Measurements from ENCODE around the gene TNFRSF12A.

TNFRSF12A gene

DNA sequence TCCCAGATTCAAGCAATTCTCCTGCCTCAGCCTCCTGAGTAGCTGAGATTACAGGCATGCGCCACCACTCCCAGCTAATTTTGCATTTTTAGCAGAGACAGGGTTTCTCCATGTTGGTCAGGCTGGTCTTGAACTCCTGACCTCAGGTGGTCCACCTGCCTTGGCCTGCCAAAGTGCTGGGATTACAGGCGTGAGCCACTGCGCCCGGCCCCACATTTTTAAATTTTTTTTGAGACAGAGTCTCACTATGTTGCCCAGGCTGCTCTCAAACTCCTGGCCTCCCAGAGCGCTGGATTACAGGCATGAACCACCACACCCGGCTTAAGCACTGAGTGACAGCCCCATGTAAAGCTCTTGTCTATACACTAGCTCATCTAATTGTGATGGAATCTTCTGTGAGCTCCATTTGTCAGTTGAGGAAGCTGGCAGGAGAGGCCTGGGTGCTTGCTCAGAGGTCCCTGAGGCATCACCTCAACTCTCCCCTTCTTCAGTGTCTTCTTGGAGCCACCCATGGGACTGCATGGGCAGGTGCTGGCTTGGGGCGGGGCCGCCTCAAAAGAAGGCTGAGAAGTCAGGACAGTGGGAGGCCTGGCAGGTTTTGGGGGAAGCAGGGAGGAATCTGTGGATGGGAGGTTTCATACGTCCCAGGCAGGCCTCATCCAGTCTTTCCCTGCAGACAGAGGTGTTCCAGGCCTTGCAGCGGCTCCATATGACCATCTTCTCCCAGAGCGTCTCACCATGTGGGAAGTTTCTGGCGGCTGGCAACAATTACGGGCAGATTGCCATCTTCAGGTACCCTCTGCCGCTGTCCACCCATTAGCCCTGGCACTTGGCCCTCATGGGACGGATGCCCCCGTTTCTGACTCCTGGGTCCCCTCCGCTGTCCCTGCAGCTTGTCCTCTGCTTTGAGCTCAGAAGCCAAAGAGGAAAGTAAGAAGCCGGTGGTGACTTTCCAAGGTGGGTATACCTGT is 5.1 kb downstream of the TNFRSF12A start:
- in situ Hi-C loops (cut with MboI; ENCODE audit: low sequenced_read_pairs): no loop called here

DNA sequence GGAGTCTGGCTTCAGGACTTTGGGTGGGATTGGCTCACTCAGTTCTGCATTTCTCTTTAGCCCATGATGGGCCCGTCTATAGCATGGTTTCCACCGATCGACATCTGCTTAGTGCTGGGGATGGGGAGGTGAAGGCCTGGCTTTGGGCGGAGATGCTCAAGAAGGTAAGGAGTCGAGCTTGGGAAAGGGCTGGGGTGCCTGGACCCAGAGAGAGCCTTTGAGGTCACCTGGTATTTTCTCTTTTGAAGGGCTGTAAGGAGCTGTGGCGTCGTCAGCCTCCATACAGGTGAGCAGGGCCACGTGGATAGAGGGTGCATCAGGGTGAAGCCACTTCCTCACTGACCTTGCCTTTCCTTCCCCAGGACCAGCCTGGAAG is 5.8 kb downstream of the TNFRSF12A start:
- in situ Hi-C loops (cut with MboI; ENCODE audit: low sequenced_read_pairs): no loop called here

DNA sequence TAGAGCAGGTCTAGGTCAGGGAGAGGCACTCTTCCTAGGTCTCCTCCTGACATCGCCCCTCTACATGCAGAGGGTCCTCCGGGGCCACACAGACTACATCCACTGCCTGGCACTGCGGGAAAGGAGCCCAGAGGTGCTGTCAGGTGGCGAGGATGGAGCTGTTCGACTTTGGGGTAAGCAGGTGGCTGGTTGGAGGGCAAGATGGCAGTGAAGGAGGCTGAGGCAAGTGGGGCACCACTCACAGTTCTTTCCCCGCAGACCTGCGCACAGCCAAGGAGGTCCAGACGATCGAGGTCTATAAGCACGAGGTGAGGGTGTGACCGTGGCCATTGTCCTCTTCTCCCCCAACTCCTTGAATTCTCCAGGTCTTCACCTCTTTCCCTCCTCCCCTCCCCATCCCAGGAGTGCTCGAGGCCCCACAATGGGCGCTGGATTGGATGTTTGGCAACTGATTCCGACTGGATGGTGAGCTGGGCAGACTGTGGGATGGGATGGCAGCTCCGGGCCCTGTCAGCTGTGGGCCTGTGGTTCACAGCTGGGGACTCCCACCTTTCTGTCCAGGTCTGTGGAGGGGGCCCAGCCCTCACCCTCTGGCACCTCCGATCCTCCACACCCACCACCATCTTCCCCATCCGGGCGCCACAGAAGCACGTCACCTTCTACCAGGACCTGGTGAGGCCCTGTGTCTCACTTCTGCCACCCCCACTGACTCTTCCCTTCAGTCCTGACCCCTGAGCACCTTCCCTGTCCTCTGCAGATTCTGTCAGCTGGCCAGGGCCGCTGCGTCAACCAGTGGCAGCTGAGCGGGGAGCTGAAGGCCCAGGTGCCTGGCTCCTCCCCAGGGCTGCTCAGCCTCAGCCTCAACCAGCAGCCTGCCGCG is 6.7 kb downstream of the TNFRSF12A start:
- in situ Hi-C loops (cut with MboI; ENCODE audit: low sequenced_read_pairs): no loop called here

DNA sequence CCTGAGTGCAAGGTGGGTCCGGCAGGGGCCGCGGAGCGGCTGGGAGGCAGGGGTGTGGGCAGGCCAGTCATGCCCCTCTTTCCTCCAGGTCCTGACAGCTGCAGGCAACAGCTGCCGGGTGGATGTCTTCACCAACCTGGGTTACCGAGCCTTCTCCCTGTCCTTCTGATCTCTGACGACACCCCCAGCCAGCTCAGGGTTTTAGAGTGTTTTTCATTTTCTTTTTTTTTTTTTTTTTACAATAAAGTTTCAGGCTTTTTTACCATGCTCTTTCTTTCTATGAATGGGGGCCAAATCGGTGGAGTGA is 7.3 kb downstream of the TNFRSF12A start:
- in situ Hi-C loops (cut with MboI; ENCODE audit: low sequenced_read_pairs): no loop called here

DNA sequence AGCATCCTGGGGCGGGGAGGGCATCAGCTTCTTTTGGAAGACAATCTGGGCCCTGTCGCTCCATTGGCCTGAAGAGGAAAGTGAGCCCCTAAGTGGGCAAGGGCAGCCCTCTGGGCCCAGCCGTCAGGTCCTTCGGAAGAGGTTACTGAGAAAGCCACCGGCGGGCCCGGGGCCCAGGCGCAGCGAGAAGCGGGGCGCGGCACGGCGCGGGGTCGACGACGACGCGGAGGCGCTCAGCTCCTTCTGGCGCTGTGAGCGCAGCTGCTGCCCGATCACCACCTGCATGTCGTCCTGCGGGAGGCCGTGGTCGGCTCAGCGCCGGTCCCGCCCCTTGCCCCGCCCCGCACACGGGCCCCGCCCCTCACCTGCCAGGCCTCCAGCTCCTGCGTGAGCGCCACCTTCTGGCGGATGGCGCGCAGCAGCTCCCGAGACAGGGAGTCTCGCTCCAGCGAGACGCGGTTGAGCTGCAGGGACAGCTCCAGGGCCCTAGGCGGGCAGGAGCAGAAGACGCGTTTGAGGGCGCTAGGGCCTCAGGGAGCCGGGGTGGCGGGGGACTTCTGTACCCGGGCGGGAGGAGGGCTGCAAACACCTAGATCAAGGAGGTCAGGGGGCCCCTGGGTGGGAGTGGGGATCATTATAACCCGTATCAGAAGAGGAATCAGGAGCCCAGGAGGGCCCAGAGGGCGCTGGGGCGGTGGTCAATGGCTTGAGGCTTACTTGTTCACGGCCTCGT is 8.0 kb downstream of the TNFRSF12A start:
- in situ Hi-C loops (cut with MboI; ENCODE audit: low sequenced_read_pairs): no loop called here

DNA sequence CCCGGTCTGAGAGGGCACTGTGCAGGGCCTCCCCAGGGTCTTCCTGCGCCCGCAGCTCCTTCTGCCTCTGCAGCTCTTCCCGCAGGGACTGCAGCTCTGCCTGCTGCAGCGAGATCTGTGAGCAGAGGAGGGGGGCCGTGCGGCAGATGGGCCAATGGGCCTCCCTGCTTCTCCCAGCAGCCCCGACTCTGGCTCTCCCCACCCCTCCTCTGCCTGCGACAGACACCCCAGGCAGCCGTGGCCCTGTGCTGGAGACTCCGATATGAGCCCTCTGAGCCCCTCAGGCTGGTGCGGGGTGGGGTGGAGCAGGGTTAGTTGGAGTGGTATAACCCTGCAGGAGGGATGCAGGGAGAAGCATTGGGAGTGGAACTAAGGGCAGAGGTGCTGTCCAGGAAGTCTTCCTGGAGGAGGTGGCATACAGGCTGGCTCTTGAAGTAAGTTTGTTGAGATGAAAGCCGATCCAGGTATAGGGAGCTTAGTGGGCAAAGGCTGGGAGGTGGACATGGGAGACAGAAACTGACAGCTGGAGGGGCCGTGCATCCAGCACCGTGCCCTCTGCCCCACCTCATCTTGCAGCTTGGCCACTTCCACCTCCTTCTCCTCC is 8.7 kb downstream of the TNFRSF12A start:
- in situ Hi-C loops (cut with MboI; ENCODE audit: low sequenced_read_pairs): no loop called here

DNA sequence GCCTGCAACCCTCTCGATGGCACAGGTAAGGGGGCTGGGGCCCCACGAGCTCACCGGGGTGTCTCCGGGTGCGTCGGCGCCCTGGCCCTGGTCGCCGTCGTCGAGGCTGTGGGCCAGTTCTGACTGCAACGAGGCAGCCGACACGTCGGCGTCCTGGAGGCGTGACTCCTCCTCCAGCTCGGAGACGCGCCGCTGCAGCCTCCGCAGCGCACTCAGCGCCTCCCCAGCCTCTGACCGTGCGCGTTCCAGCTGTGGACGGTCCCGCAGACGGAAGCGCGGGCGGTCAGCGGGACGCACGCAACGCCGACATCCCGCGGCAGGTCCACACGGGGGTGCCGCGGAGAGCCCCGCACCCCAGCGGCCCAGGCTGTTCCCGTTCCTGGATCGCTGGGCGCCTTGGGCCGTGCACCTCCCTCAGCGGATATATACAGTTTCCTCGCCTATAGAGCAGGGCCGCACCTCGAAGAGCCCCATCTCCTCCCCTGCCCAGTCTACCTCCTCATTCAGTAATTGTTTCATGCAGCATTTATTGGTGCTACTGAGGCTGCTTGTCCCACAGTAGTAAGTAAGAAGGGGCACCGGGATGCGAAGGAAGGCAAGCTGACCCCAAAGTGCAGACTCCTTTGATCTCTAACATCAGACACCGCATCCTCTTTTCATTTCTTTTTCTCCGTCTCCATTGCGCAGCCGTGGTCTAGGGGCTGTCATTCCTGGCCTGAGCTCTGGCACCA is 9.5 kb downstream of the TNFRSF12A start:
- in situ Hi-C loops (cut with MboI; ENCODE audit: low sequenced_read_pairs): no loop called here

DNA sequence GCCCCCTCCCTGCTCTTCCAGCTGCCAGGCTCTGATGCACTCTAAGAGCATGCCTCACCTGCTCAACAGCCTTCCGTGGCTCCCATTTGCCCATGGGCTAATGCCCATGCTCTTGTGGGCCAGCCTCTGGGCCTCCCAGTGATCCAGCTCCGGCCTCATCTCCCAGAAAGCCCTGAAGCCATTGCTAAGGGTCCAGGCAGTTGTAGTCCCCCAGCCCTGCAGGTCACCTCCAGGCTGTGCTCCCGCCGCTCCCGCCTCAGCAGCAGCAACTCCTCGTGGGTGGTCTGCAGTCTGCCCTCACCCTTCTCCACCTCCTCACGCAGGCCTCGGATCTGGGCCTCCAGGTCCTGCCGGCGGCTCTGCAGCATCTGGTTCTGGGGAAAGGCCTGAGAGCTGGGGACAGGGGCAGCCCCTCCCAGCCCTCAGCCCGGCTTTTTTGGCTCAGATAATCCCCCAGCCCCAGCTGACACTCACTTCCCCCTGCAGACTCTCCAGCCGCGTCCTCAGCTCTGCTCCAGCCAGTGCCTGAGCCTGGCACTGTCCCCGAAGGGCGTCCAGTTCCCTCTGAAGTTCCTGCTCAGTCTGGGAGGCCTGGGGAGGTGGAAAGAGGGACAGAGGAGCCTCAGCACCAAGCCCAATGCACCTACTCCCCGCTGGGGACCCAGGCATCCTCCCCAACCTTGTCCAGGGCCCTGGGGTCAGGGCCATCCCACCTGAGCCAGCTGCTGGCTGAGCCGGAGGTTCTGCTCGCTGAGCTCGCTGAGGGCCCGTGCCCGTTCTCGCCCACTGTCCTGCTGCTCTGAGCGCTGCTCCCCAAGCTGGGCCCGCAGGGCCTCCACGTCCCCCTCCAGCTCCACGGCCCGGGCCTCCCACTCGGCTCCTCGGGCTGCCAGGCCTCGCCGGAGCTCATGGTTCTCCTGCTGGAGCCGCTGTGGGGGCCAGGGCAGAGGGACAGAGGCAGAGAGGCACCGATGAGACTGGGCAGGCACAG is 10.3 kb downstream of the TNFRSF12A start:
- in situ Hi-C loops (cut with MboI; ENCODE audit: low sequenced_read_pairs): no loop called here

DNA sequence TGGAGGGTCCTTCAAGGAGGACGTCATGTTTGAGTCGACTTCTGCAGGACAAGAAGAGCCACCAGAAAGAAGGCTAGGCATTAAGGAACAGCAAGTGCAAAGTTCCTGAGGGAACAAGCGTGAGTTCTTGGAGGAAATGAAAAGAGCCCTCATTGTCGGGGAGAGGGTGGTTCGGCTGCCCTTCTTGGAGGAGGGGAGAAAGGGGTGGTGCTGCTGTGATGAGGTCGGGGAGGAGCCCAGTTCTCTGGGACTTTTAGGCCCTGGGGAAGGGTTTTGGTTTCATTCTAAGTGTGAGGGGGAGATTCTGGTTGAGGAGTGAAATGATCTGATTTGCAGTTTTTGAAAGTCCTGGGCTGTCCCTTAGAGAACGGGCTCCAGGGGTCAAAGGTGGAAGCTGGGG is 12.5 kb downstream of the TNFRSF12A start:
- in situ Hi-C loops (cut with MboI; ENCODE audit: low sequenced_read_pairs): no loop called here

DNA sequence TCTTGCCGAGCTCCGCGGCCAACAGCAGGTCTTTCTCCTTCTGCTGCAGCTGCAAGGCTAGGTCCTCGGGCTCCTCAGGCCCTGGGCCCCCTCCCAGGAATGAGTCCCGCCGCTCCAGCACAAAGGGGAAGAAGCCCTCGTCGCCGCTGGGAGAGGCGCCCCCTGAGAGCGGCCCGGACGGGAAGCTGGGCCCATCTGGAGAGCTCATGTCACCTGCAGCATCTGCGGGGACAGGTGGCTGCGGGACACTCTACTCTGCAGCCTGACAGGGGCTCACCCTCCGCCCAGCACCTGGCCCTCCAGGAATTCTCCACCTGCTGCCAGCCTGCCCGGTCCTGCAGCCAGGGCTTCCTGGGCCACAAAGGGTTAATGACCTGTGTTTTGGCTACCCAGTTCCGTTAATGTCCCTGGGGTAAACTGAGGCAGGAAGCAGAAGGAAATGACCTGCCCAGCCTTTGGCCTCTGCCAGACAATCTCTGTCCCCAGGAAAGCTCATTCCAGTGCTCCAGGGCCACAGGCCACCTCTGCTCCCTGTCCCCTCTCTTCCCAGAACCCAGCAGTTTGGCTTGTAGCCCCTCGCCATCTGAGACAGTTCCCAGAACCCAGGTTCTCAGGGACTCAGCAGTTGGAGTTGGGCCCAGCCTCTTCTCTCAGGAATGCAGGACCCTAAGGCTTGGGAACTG is 15.3 kb downstream of the TNFRSF12A start:
- in situ Hi-C loops (cut with MboI; ENCODE audit: low sequenced_read_pairs): no loop called here

DNA sequence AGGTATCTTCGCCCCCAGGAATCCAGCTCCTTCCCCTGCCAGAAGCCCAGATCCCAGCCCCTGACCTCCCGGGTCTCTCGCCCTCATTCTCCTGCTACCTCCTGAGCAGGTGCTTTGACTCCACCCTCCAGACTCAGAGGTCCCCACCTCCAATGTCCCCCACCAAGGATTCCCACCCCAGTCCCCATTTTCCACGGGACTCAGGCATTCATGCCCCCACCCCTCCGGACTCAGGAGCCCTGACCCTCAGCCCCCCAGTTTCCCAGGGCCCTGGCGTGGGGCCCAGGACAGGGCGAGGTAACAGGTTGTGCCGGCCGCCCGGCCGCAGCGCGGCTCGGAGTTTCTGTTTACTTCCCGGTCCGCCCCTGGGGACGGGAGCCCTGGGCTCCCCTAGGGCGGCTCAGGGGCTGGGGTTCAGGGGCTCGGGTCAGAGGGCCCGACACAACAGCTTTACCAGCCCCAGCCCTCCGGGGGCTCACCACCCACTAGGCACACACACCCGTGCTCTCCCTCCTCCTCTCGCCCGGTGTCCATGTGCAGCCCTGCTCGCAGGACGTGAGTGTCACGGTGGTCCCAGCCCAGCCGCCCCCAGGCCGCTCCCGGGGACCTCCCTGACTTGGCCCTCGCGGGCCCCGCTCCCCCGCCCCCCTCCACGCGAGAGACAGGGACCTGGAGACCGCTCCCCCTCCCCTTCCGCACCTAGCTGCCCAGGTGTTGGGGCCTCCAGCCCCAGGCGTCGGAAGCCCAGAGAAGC is 16.0 kb downstream of the TNFRSF12A start:
- in situ Hi-C loops (cut with MboI; ENCODE audit: low sequenced_read_pairs): no loop called here

DNA sequence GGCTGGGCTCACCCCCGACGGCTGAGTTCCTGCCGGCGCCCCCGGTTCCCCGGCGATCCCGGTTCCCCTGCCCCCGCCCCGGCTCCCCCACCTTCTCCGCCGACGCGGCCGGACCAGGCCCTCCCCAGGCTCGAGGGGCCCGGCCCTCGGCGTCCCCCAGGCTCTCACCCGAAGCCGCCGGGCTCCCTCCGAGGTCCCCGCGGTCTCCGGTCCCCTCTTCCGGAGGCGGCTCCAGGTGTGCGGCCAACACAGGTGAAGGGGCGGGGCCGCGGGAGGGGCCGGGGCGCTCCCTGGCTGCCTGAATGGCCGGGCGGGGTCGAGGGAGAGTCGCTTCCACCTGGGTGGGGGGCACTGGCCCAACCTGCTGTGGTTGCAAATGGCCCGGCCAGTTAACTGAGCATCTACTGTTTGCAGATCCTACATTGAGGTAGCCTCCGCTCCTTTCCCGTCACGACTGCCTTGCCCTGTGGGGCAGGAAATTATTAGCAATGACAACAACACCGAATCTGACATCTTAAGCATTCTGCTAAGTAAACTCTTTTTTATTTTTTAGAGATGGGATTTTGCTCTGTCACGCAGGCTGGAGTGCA is 16.7 kb downstream of the TNFRSF12A start, which contains the start of gene BICDL2:
Gene BICDL2, minus strand, starts transcription at position 219 of the 590 bp plus-strand sequence. CDS start 1,448 bp downstream, outside the sequence.
- in situ Hi-C loops (cut with MboI; ENCODE audit: low sequenced_read_pairs): no loop called here

DNA sequence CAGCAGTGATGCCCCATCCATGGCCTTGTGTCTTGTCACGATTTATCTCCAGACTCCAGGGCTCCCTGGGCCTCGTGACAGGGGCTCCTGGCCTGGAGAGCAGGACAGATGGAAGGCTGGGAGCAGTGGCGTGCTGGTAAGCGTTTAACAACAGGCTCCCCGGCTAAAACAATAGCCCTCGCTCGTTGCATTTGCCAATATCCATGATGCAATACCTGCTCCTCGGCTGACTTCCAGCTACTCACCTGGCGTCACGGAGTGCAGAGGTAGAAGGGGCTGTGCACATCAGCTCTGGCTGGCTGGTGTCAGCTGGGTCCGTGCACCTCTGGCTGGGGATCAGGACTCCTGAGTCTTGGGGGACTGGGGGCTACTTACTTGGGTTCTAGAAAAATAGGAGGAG is 18.1 kb downstream of the TNFRSF12A start:
- in situ Hi-C loops (cut with MboI; ENCODE audit: low sequenced_read_pairs): no loop called here

DNA sequence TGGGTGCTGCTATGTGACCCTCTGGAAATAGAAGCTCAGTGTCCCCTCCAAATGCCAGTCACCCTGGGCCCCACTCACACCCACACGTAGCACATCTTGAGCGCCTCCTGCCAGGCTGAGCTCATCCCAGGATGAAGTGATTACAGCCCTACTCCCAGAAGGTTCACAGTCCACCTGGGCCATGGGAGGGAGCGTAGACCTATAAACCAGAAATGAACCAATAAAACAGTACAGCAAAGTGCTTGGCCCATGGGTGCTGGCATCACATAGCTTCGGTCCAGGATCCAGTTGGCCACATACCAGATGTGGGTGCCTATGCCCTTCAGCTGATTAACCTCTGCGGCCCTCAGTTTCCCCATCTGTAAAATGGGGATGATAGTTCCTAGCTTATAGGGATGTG is 18.7 kb downstream of the TNFRSF12A start:
- in situ Hi-C loops (cut with MboI; ENCODE audit: low sequenced_read_pairs): no loop called here

DNA sequence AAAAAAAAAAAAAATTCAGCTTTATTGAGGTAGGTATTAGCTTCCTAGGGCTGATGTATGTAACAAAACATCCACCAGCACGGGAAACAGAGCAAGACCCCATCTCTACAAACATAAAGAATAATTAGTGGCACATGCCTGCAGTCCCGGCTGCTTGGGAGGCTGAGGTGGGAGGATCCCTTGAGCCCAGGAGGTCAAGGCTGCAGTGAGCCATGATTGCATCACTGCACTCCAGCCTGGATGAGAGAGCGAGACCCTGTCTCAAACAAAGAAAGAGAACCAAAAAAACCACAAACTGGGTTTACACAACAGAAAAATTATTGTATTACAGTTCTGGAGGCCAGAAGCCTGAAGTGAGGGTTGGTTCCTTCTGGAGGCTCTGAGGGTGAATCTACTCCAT is 22.2 kb downstream of the TNFRSF12A start:
- in situ Hi-C loops (cut with MboI; ENCODE audit: low sequenced_read_pairs): no loop called here

DNA sequence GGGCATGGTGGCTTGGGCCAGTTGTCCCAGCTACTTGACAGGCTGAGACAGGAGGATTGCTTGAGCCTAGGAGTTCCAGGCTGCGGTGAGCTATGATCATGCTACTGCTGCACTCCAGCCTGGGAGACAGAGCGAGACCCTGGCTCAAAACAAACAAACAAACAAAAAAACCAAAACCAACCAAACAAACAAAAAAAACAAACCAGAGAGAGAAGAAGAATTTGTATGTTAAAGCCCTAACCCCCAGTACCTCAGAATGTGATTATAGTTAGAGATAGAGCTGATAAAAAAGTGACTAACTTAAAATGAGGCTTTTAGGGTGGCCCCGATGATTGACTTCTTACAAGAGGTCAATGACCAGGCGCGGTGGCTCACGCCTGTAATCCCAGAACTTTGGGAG is 24.5 kb downstream of the TNFRSF12A start:
- in situ Hi-C loops (cut with MboI; ENCODE audit: low sequenced_read_pairs): no loop called here
